Naive B cell (primary cell): ENCODE results near the gene GPC3. TPM values are rescaled to one million over a fixed set of nuclear protein-coding genes. Genes with fewer than 3 reads are reported as not detected.

ENCODE experiments used
- ATAC-seq, 2 donors: fragments of 150-1000 bp; cut with Tn5 transposase; 2 replicates each; pipeline ENCODE4 v1.10.0; 2021; ENCODE audit warnings: low read depth in 2 of 2, mild to moderate bottlenecking in 2 of 2, moderate library complexity in 2 of 2
- DNase-seq: peaks from one replicate; pipeline ENCODE4 v3.0.0; 2022
- H3K27ac Mint-ChIP-seq, 6 donors: one replicate each; pipeline ENCODE4 v1.8.0; 2020 to 2022; ENCODE audit warnings: mild to moderate bottlenecking in 6 of 6, mixed read lengths in 6 of 6, moderate library complexity in 5 of 6, inconsistent platforms in 2 of 6
- H3K27me3 Mint-ChIP-seq, 3 donors: one replicate each; pipeline ENCODE4 v1.8.0; 2021 to 2022; ENCODE audit warnings: mixed read lengths in 3 of 3, mild to moderate bottlenecking in 1 of 3
- H3K36me3 Mint-ChIP-seq, 2 donors: one replicate each; pipeline ENCODE4 v1.8.0; 2020 to 2022; ENCODE audit warnings: mixed read lengths in 2 of 2, inconsistent platforms in 1 of 2, mild to moderate bottlenecking in 1 of 2
- H3K4me1 Mint-ChIP-seq, 3 donors: one replicate each; pipeline ENCODE4 v1.8.0; 2020 to 2022; ENCODE audit warnings: mixed read lengths in 3 of 3, inconsistent platforms in 1 of 3, mild to moderate bottlenecking in 1 of 3, moderate library complexity in 1 of 3
- H3K4me3 Mint-ChIP-seq, 8 donors: one replicate each; pipeline ENCODE4 v1.8.0; 2020 to 2022; ENCODE audit warnings: mild to moderate bottlenecking in 8 of 8, mixed read lengths in 8 of 8, moderate library complexity in 8 of 8, inconsistent platforms in 2 of 8
- H3K9me3 Mint-ChIP-seq, 7 donors: one replicate each; pipeline ENCODE4 v1.8.0; 2020 to 2022; ENCODE audit warnings: mixed read lengths in 7 of 7, mild to moderate bottlenecking in 5 of 7, inconsistent platforms in 2 of 7, moderate library complexity in 1 of 7
- polyA plus RNA-seq, 6 donors: library from polyadenylated mRNA; unstranded; fragments of 300-500 nt; fragmentation: Illumina TruSeq; gene quantifications; one replicate each; pipeline ENCODE4 v1.2.3, GENCODE V29; 2021; ENCODE audit warnings: low read depth in 6 of 6

The GPC3 gene
- polyA plus RNA-seq, 6 donors from 2014 or later, result not detected

GRCh38 chrX:133593531-133593930, 391.9 kb downstream of the GPC3 start:
- ATAC-seq (no peak), DNase-seq (no peak)
- peaks cover 0 to 30% (median 4%) of the 10 kb centered on the region in 3 donors for H3K27me3 Mint-ChIP-seq
- peaks cover 0 to 5% (median 0%) of the 10 kb centered on the region in 7 donors for H3K9me3 Mint-ChIP-seq
- no peak overlapping the region for H3K4me3 Mint-ChIP-seq
- no peaks in the 10 kb centered on the region for H3K4me1 Mint-ChIP-seq
- H3K36me3 Mint-ChIP-seq, result no peaks in the 10 kb centered on the region
- H3K27ac Mint-ChIP-seq, result no peak overlapping the region

- no peaks in the 10 kb centered on the region for H3K36me3 Mint-ChIP-seq
Observed at GRCh38 chrX:133590703-133591505, 394.5 kb downstream of the GPC3 start.

GRCh38 chrX:133588827-133589226, 396.6 kb downstream of the GPC3 start:
- DNase-seq (no peak), ATAC-seq (no peak)
- Mint-ChIP-seq H3K27me3 (peaks cover 0 to 29% (median 4%) of the 10 kb centered on the region in 3 donors), H3K4me1 (no peaks in the 10 kb centered on the region), H3K9me3 (peaks cover 0 to 2% (median 0%) of the 10 kb centered on the region in 7 donors), H3K4me3 (no peak overlapping the region), H3K27ac (no peak overlapping the region), H3K36me3 (no peaks in the 10 kb centered on the region)

More at GRCh38 chrX:133590703-133591505, 394.5 kb downstream of the GPC3 start:
- H3K4me1 Mint-ChIP-seq, result no peaks in the 10 kb centered on the region
- peaks cover 0 to 1% (median 0%) of the 10 kb centered on the region in 7 donors for H3K9me3 Mint-ChIP-seq
- H3K27ac Mint-ChIP-seq, result no peak overlapping the region
- no peak for DNase-seq
- ATAC-seq, result no peak
- H3K27me3 Mint-ChIP-seq, result peaks cover 0 to 30% (median 4%) of the 10 kb centered on the region in 3 donors
- H3K4me3 Mint-ChIP-seq, result no peak overlapping the region

GRCh38 chrX:133587818-133588217, 397.6 kb downstream of the GPC3 start:
- DNase-seq (no peak), ATAC-seq (no peak)
- Mint-ChIP-seq H3K27me3 (peaks cover 0 to 23% (median 4%) of the 10 kb centered on the region in 3 donors), H3K9me3 (peaks cover 0 to 2% (median 0%) of the 10 kb centered on the region in 7 donors), H3K4me1 (no peaks in the 10 kb centered on the region), H3K4me3 (no peak overlapping the region), H3K27ac (no peak overlapping the region), H3K36me3 (no peaks in the 10 kb centered on the region)

- no peaks in the 10 kb centered on the region for H3K4me1 Mint-ChIP-seq
- DNase-seq (no peak), ATAC-seq (no peak)
- H3K4me3 Mint-ChIP-seq, result no peak overlapping the region
- no peaks in the 10 kb centered on the region for H3K36me3 Mint-ChIP-seq
- H3K9me3 Mint-ChIP-seq, result peaks cover 0 to 2% (median 0%) of the 10 kb centered on the region in 7 donors
- peaks cover 0 to 27% (median 4%) of the 10 kb centered on the region in 3 donors for H3K27me3 Mint-ChIP-seq
- no peak overlapping the region for H3K27ac Mint-ChIP-seq
Observed at GRCh38 chrX:133587071-133587470, 398.3 kb downstream of the GPC3 start.

GRCh38 chrX:133586443-133586842, 399.0 kb downstream of the GPC3 start:
- H3K36me3 Mint-ChIP-seq, result no peaks in the 10 kb centered on the region
- peaks cover 0 to 2% (median 0%) of the 10 kb centered on the region in 7 donors for H3K9me3 Mint-ChIP-seq
- no peak overlapping the region for H3K4me3 Mint-ChIP-seq
- H3K27me3 Mint-ChIP-seq, result peaks cover 0 to 27% (median 4%) of the 10 kb centered on the region in 3 donors
- DNase-seq (no peak), ATAC-seq (no peak)
- H3K27ac Mint-ChIP-seq, result no peak overlapping the region
- no peaks in the 10 kb centered on the region for H3K4me1 Mint-ChIP-seq

GRCh38 chrX:133583825-133584224, 401.6 kb downstream of the GPC3 start:
- Mint-ChIP-seq H3K36me3 (no peaks in the 10 kb centered on the region), H3K4me1 (no peaks in the 10 kb centered on the region), H3K27ac (no peak overlapping the region), H3K27me3 (peaks cover 4 to 7% (median 4%) of the 10 kb centered on the region in 3 donors), H3K4me3 (no peak overlapping the region), H3K9me3 (peaks cover 0 to 2% (median 0%) of the 10 kb centered on the region in 7 donors)
- DNase-seq, result no peak
- no peak for ATAC-seq

GRCh38 chrX:133580625-133581024, 404.8 kb downstream of the GPC3 start:
- Mint-ChIP-seq H3K9me3 (peaks cover 0 to 4% (median 0%) of the 10 kb centered on the region in 7 donors), H3K36me3 (no peaks in the 10 kb centered on the region)
- no peak for ATAC-seq

GRCh38 chrX:133579631-133580030, 405.8 kb downstream of the GPC3 start:
- no peak overlapping the region for H3K4me3 Mint-ChIP-seq
- ATAC-seq (no peak), DNase-seq (no peak)
- H3K27me3 Mint-ChIP-seq, result peaks cover 4 to 7% (median 5%) of the 10 kb centered on the region in 3 donors
- H3K27ac Mint-ChIP-seq, result no peak overlapping the region
- no peaks in the 10 kb centered on the region for H3K4me1 Mint-ChIP-seq
- peaks cover 0 to 4% (median 0%) of the 10 kb centered on the region in 7 donors for H3K9me3 Mint-ChIP-seq
- H3K36me3 Mint-ChIP-seq, result no peaks in the 10 kb centered on the region

More at GRCh38 chrX:133580625-133581024, 404.8 kb downstream of the GPC3 start:
- H3K27ac Mint-ChIP-seq, result no peak overlapping the region
- DNase-seq, result no peak
- H3K4me3 Mint-ChIP-seq, result no peak overlapping the region
- H3K4me1 Mint-ChIP-seq, result no peaks in the 10 kb centered on the region
- H3K27me3 Mint-ChIP-seq, result peaks cover 4 to 7% (median 5%) of the 10 kb centered on the region in 3 donors

GRCh38 chrX:133576876-133577275, 408.5 kb downstream of the GPC3 start:
- Mint-ChIP-seq H3K4me1 (no peaks in the 10 kb centered on the region), H3K27me3 (peaks cover 0 to 5% (median 4%) of the 10 kb centered on the region in 3 donors), H3K4me3 (no peak overlapping the region), H3K36me3 (no peaks in the 10 kb centered on the region), H3K27ac (no peak overlapping the region), H3K9me3 (peaks cover 0 to 14% (median 4%) of the 10 kb centered on the region in 7 donors)
- DNase-seq (no peak), ATAC-seq (no peak)

GRCh38 chrX:133575501-133576136, 409.8 kb downstream of the GPC3 start:
- H3K27ac Mint-ChIP-seq, result no peak overlapping the region

GRCh38 chrX:133574716-133575115, 410.7 kb downstream of the GPC3 start:
- H3K4me3 Mint-ChIP-seq, result no peak overlapping the region
- ATAC-seq (no peak), DNase-seq (no peak)
- peaks cover 0 to 5% (median under 1%) of the 10 kb centered on the region in 3 donors for H3K27me3 Mint-ChIP-seq
- H3K36me3 Mint-ChIP-seq, result no peaks in the 10 kb centered on the region
- H3K4me1 Mint-ChIP-seq, result no peaks in the 10 kb centered on the region
- H3K27ac Mint-ChIP-seq, result no peak overlapping the region
- peaks cover 0 to 14% (median 4%) of the 10 kb centered on the region in 7 donors for H3K9me3 Mint-ChIP-seq

More at GRCh38 chrX:133575501-133576136, 409.8 kb downstream of the GPC3 start:
- H3K4me1 Mint-ChIP-seq, result no peaks in the 10 kb centered on the region
- DNase-seq (no peak), ATAC-seq (no peak)
- no peak overlapping the region for H3K4me3 Mint-ChIP-seq
- no peaks in the 10 kb centered on the region for H3K36me3 Mint-ChIP-seq
- peaks cover 0 to 5% (median 4%) of the 10 kb centered on the region in 3 donors for H3K27me3 Mint-ChIP-seq
- H3K9me3 Mint-ChIP-seq, result peaks cover 0 to 14% (median 4%) of the 10 kb centered on the region in 7 donors

GRCh38 chrX:133570549-133570948, 414.8 kb downstream of the GPC3 start:
- H3K4me3 Mint-ChIP-seq, result no peak overlapping the region
- H3K27me3 Mint-ChIP-seq, result peaks cover 0 to 1% (median 0%) of the 10 kb centered on the region in 3 donors
- H3K4me1 Mint-ChIP-seq, result no peaks in the 10 kb centered on the region
- H3K36me3 Mint-ChIP-seq, result no peaks in the 10 kb centered on the region
- no peak overlapping the region for H3K27ac Mint-ChIP-seq
- DNase-seq (no peak), ATAC-seq (no peak)
- H3K9me3 Mint-ChIP-seq, result peaks cover 0 to 14% (median 4%) of the 10 kb centered on the region in 7 donors
